ENCODE data around the gene PGM1. TPM values are rescaled to one million over a fixed set of nuclear protein-coding genes. Genes with fewer than 3 reads are reported as not detected.

The PGM1 gene
- total and polyA plus RNA-seq, 9 of the 15 experiments (the other 6 are each of a cell fraction or from before 2014, with no cell fraction given) = 0.03 to 0.31 (median 0.09) TPM; not detected in 5

DNA sequence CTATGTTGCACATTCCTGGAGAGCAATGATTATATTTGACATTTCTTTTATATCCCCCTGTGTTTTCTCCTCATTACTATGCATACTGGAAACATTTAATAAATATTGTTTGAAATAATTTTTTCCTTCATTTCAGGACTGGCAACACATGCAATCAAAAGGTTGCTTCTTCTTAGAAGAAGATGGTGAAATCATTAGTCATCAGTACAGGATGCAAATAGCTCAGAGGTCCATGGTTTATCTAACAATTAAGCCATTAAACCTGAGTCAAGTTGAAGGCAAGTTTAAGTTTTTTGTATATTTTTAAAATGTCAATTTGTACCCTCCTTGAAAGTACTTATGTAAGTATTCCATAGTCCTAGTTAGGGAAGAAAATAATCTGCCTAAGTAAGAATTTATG, 47.4 kb upstream of the PGM1 start (continued):
- TF ChIP-seq, protein P1, sequence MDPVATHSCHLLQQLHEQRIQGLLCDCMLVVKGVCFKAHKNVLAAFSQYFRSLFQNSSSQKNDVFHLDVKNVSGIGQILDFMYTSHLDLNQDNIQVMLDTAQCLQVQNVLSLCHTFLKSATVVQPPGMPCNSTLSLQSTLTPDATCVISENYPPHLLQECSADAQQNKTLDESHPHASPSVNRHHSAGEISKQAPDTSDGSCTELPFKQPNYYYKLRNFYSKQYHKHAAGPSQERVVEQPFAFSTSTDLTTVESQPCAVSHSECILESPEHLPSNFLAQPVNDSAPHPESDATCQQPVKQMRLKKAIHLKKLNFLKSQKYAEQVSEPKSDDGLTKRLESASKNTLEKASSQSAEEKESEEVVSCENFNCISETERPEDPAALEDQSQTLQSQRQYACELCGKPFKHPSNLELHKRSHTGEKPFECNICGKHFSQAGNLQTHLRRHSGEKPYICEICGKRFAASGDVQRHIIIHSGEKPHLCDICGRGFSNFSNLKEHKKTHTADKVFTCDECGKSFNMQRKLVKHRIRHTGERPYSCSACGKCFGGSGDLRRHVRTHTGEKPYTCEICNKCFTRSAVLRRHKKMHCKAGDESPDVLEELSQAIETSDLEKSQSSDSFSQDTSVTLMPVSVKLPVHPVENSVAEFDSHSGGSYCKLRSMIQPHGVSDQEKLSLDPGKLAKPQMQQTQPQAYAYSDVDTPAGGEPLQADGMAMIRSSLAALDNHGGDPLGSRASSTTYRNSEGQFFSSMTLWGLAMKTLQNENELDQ (CRISPR knock-in tag; IDR thresholded peaks at IDR 0.05; ENCODE audit: borderline replicate concordance) = no peak
- TF ChIP-seq MECOM (CRISPR knock-in tag; IDR thresholded peaks at IDR 0.05) (no peak), ZNF274 (IDR thresholded peaks at IDR 0.05; ENCODE audit: borderline replicate concordance, low read depth, low read length) (no peak), ZNF778 (CRISPR knock-in tag; IDR thresholded peaks at IDR 0.05) (no peak)

DNA sequence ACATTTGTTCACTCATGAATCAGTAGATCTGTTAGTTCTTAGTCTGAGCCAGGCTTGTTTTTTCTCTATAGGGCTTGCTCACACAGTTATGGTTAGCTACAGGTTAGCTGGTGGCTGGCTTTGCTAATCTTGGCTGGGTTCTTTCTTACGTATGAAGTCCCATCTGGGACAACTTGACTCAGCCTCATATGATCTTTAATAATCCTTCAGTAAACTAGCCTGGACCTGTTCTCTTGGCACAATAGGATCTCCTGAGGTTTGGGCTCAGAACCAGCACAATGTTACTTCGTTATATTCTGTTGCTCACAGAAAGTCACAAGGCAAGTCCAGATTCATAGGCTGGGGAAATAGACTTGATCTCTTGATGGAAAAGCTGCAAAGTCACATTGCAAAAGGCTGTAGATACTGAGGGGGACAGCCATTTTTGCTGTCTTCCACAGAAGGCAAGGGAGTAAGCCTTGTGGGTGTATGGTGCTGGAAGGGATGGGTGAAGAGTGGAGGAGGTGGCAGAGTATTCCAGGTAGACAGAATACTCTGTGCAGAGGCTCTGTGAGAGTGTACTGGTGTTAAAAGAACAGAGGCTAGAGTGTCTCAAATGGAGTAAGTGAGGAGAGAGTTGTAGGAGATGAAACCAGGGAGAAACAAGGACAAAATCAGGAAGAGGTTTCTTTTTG, 45.5 kb upstream of the PGM1 start:
- Histone ChIP-seq H3K36me3 (ENCODE audit: control insufficient read depth, insufficient read depth, low read length) (no peaks in the 10 kb centered on the region), H3K4me2 (ENCODE audit: insufficient read depth, low read length) (no peak overlapping the region), H3K27ac (ENCODE audit: extremely low read depth, low read depth, low read length) (no peak overlapping the region), H3K9ac (ENCODE audit: insufficient read depth in 1 of 2, low read depth in 2 of 2, low read length in 2 of 2) (no peak overlapping the region), H3K27me3 (ENCODE audit: control insufficient read depth in 2 of 2, insufficient read depth in 2 of 2, low read length in 2 of 2) (no peaks in the 10 kb centered on the region), H3K9me1 (ENCODE audit: control insufficient read depth, insufficient read depth, low read length) (no peaks in the 10 kb centered on the region), H4K20me1 (replicated peaks; ENCODE audit: control insufficient read depth, insufficient read depth, low read length) (no peaks in the 10 kb centered on the region), H3K4me1 (replicated peaks in 1 of 2; ENCODE audit: control insufficient read depth in 2 of 2, insufficient read depth in 2 of 2, low read length in 2 of 2) (no peaks in the 10 kb centered on the region), H2AFZ (ENCODE audit: low read depth, low read length) (no peak overlapping the region), H3K4me3 (no peak overlapping the region), H3K9me3 (replicated peaks; ENCODE audit: control insufficient read depth, insufficient read depth, low read depth, low read length) (no peaks in the 10 kb centered on the region), H3K79me2 (ENCODE audit: control insufficient read depth, insufficient read depth, low read length) (no peaks in the 10 kb centered on the region)
- CTCF ChIA-PET (ENCODE audit: low intra/inter-chr PET ratio) = no interaction called here
- no peak for TF ChIP-seq TSC22D4 (tag; IDR thresholded peaks at IDR 0.05)
- TF ChIP-seq, protein P2, sequence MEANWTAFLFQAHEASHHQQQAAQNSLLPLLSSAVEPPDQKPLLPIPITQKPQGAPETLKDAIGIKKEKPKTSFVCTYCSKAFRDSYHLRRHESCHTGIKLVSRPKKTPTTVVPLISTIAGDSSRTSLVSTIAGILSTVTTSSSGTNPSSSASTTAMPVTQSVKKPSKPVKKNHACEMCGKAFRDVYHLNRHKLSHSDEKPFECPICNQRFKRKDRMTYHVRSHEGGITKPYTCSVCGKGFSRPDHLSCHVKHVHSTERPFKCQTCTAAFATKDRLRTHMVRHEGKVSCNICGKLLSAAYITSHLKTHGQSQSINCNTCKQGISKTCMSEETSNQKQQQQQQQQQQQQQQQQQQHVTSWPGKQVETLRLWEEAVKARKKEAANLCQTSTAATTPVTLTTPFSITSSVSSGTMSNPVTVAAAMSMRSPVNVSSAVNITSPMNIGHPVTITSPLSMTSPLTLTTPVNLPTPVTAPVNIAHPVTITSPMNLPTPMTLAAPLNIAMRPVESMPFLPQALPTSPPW (CRISPR knock-in tag; IDR thresholded peaks at IDR 0.05) = no peak
- TF ChIP-seq TBP (optimal IDR thresholded peaks at IDR 0.05; ENCODE audit: low read depth, low read length) = no peak
- TF ChIP-seq, protein P3, sequence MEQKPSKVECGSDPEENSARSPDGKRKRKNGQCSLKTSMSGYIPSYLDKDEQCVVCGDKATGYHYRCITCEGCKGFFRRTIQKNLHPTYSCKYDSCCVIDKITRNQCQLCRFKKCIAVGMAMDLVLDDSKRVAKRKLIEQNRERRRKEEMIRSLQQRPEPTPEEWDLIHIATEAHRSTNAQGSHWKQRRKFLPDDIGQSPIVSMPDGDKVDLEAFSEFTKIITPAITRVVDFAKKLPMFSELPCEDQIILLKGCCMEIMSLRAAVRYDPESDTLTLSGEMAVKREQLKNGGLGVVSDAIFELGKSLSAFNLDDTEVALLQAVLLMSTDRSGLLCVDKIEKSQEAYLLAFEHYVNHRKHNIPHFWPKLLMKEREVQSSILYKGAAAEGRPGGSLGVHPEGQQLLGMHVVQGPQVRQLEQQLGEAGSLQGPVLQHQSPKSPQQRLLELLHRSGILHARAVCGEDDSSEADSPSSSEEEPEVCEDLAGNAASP (IDR thresholded peaks at IDR 0.05) = no peak
- TF ChIP-seq YY1 (IDR thresholded peaks at IDR 0.05; ENCODE audit: borderline replicate concordance in 1 of 3, control insufficient read depth in 1 of 3, extremely low read depth in 1 of 3, insufficient read depth in 3 of 3, insufficient read length in 1 of 3, insufficient replicate concordance in 2 of 3, low read depth in 1 of 3, low read length in 2 of 3) = no peak
- 26% methylated on average over 2 of the region's 2 CpGs for WGBS (ENCODE audit: insufficient coverage, low coverage, missing lambda C conversion rate)
- no peak for ATAC-seq
- FAIRE-seq = no peak
- POLR2A ChIA-PET = interaction anchor here (0.6 kb wide), 2 partner anchors 151 to 700 kb away, joined by 3 read pairs; no protein-coding TSS in a partner anchor
- in situ Hi-C loops (cut with MboI) = no loop called here
- intact Hi-C loops (cut with micrococcal nuclease) = no loop called here
- BruUV-seq (replicated peaks) = no TSS peak
- no peak for DNase-seq (ENCODE audit: extremely low read depth in 1 of 4, low spot score in 3 of 4)

All from K562 (cell line).